Left lung (tissue), 10 donors: Measurements from ENCODE around the gene XRCC4. TPM values are rescaled to one million over a fixed set of nuclear protein-coding genes. Genes with fewer than 3 reads are reported as not detected.

Source experiments
- ATAC-seq: fragments of 200-7000 bp; cut with Tn5 transposase; one replicate; pipeline ENCODE4 v1.9.1; 2020; ENCODE audit warnings: moderate library complexity
- DNase-seq, 4 donors: peaks; one replicate each; pipeline ENCODE4 v3.0.0-alpha.2; 2013 to 2020
- H3K27ac ChIP-seq, 2 donors: fragments of 200-600 bp; sonication (generic) in 1 of 2; one replicate each; pipeline versions ENCODE4 v1.5.0 to v1.8.0; 2020 to 2021
- H3K27me3 ChIP-seq, 2 donors: fragments of 200-600 bp; sonication (generic) in 1 of 2; one replicate each; pipeline versions ENCODE4 v1.5.0 to v1.8.0; 2020 to 2021
- H3K36me3 ChIP-seq, 2 donors: fragments of 200-600 bp; sonication (generic) in 1 of 2; one replicate each; pipeline versions ENCODE4 v1.5.0 to v1.8.0; 2020 to 2021
- H3K4me1 ChIP-seq, 2 donors: fragments of 200-600 bp; one replicate each; pipeline ENCODE4 v1.8.0; 2021
- H3K4me3 ChIP-seq, 2 donors: fragments of 200-600 bp; sonication (generic) in 1 of 2; one replicate each; pipeline versions ENCODE4 v1.5.0 to v1.8.0; 2020 to 2021; ENCODE audit warnings: mild to moderate bottlenecking in 1 of 2
- H3K9me3 ChIP-seq, 2 donors: fragments of 200-600 bp; sonication (generic) in 1 of 2; one replicate each; pipeline versions ENCODE4 v1.5.0 to v1.8.0; 2020 to 2021
- intact Hi-C, 2 donors: fragments of 100-400 bp; cut with DNase I; formaldehyde crosslinking; loops; one replicate each; pipeline versions ENCODE4 v1.11.2 to v1.14.2; 2022
- polyA plus RNA-seq, 6 donors: library from polyadenylated mRNA; unstranded; fragments of 120-200 nt; gene quantifications; one replicate each; pipeline ENCODE4 v1.2.1, GENCODE V29; 2013; ENCODE audit not compliant: insufficient read length in 6 of 6
- total RNA-seq, 2 donors: library from RNA; stranded (reverse); fragmentation: NEBNext Ultra II Directional; extraction: Animal tissue kit (Norgen Biotek cat#: 25700); gene quantifications; one replicate each; pipeline ENCODE4 v1.2.1, GENCODE V29; 2021
- TF ChIP-seq, protein P1 (sequence below), 2 donors: fragments of 200-600 bp; sonication (generic) in 1 of 2; IDR thresholded peaks; one replicate each; pipeline versions ENCODE4 v1.5.0 to v1.8.0; 2021; ENCODE audit warnings: antibody characterized with exemption in 2 of 2
- donor health status: DM: no; HTN: yes; CAD: no.
- donor health status: DM: no; HTN: no; CAD: no.

XRCC4 gene
- total and polyA plus RNA-seq, 8 donors: 6.2 to 9.7 (median 8.8) TPM

GRCh38 chr5:83385812-83386211 lies 308.5 kb downstream of the XRCC4 start:
- Histone ChIP-seq H3K4me1 (no peaks in the 10 kb centered on the region), H3K36me3 (no peaks in the 10 kb centered on the region), H3K4me3 (no peak overlapping the region), H3K27ac (no peak overlapping the region), H3K27me3 (no peaks in the 10 kb centered on the region), H3K9me3 (peaks cover 0 to 3% of the 10 kb centered on the region in 2 donors)
- DNase-seq (no peak), ATAC-seq (no peak)
- TF ChIP-seq, protein P1, sequence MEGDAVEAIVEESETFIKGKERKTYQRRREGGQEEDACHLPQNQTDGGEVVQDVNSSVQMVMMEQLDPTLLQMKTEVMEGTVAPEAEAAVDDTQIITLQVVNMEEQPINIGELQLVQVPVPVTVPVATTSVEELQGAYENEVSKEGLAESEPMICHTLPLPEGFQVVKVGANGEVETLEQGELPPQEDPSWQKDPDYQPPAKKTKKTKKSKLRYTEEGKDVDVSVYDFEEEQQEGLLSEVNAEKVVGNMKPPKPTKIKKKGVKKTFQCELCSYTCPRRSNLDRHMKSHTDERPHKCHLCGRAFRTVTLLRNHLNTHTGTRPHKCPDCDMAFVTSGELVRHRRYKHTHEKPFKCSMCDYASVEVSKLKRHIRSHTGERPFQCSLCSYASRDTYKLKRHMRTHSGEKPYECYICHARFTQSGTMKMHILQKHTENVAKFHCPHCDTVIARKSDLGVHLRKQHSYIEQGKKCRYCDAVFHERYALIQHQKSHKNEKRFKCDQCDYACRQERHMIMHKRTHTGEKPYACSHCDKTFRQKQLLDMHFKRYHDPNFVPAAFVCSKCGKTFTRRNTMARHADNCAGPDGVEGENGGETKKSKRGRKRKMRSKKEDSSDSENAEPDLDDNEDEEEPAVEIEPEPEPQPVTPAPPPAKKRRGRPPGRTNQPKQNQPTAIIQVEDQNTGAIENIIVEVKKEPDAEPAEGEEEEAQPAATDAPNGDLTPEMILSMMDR (IDR thresholded peaks at IDR 0.05): no peak
- intact Hi-C loops: no loop called here

- no peak for DNase-seq
- Histone ChIP-seq H3K27ac (no peak overlapping the region), H3K27me3 (no peaks in the 10 kb centered on the region), H3K4me1 (no peaks in the 10 kb centered on the region), H3K4me3 (no peak overlapping the region), H3K9me3 (peaks cover 0 to 3% of the 10 kb centered on the region in 2 donors), H3K36me3 (no peaks in the 10 kb centered on the region)
- intact Hi-C loops: no loop called here
- TF ChIP-seq, protein P1 (IDR thresholded peaks at IDR 0.05): no peak
- no peak for ATAC-seq
These were observed 309.7 kb downstream of the XRCC4 start for GRCh38 chr5:83387041-83387440.

DNA sequence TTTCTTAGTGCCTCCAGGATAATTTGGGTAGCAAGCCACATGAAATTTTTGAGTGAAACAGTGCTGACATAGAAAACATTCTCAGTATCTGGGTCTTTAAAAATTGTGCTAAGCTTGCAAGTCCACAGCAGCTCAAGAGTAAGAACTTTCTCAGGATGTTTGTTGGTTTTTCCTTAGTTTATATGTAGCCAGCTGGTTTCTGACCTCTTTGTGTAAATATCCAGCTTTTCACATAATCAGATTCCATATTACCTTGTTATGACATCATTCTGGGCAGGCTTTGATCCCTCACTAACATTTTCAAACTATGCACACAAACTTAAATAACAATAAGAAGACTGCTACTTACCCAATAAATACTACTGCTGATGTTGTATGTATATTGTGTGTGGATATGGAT lies 311.3 kb downstream of the XRCC4 start:
- Histone ChIP-seq H3K27ac (no peak overlapping the region), H3K36me3 (no peaks in the 10 kb centered on the region), H3K9me3 (peaks cover 0 to 3% of the 10 kb centered on the region in 2 donors), H3K4me1 (no peaks in the 10 kb centered on the region), H3K27me3 (no peaks in the 10 kb centered on the region), H3K4me3 (no peak overlapping the region)
- TF ChIP-seq, protein P1 (IDR thresholded peaks at IDR 0.05): no peak
- intact Hi-C loops: no loop called here
- ATAC-seq (no peak), DNase-seq (peak in 2 of 4 donors; percentile 36 to 57)

DNA sequence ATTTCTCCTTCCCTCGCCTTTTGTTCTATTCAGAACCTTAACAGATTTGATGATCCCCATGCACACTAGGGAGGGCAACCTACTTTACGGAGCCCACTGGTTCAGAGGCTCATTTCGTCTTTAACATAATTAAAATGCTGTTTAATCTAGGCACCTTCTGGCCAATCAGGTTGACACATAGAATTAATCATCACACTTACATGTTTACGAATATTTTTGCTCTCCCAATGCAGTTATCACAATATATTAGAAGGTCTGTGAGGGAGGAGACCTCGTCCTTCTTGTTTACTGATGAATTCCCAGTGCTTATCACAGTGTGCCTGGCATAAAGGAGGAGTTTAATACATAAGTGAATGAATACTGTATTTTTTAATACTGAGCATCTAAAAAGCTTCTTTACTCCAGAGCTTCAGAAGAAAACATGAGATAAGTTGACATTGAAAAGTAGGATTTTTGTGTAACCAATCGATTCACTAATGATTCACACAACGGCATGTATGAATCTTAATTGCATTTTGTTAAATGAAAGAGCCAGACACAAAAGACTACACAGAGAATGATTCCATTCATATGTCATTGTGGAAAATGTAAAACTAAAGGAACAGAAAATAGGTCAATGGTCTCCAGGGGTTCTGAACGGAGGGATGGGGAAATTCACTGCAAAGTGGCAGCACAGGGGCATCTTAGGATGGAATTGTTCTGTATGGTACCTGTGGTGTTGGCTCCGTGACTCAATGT lies 315.6 kb downstream of the XRCC4 start:
- Histone ChIP-seq H3K9me3 (no peaks in the 10 kb centered on the region), H3K27me3 (no peaks in the 10 kb centered on the region), H3K4me1 (no peaks in the 10 kb centered on the region), H3K27ac (no peak overlapping the region), H3K4me3 (no peak overlapping the region), H3K36me3 (no peaks in the 10 kb centered on the region)
- intact Hi-C loops: no loop called here
- ATAC-seq: no peak
- DNase-seq: no peak
- TF ChIP-seq, protein P1 (IDR thresholded peaks at IDR 0.05): no peak

GRCh38 chr5:83393504-83393866 lies 316.1 kb downstream of the XRCC4 start:
- TF ChIP-seq, protein P1 (IDR thresholded peaks at IDR 0.05): no peak
- Histone ChIP-seq H3K36me3 (no peaks in the 10 kb centered on the region), H3K9me3 (no peaks in the 10 kb centered on the region), H3K27me3 (no peaks in the 10 kb centered on the region), H3K4me3 (no peak overlapping the region), H3K27ac (no peak overlapping the region), H3K4me1 (no peaks in the 10 kb centered on the region)
- no peak for DNase-seq
- intact Hi-C loops: no loop called here
- ATAC-seq: no peak
